ENCODE measurements around the gene TNRC6C. TPM values are rescaled to one million over a fixed set of nuclear protein-coding genes. Genes with fewer than 3 reads are reported as not detected.

Gene TNRC6C
- total and polyA plus RNA-seq, 2 experiments from 2014 or later = 10.1 to 16.6 TPM

GRCh38 chr17:77962348-77962747 is 3.8 kb downstream of the TNRC6C start:
- H3K27ac Mint-ChIP-seq = no peak overlapping the region
- Histone ChIP-seq H4K20me1 (replicated peaks; ENCODE audit: insufficient read depth) (peaks cover 38% of the 10 kb centered on the region), H3K27me3 (ENCODE audit: insufficient read depth) (peaks cover 25% of the 10 kb centered on the region), H3K4me3 (no peak overlapping the region), H3K4me2 (peak overlapping the region; percentile 84), H3K4me1 (ENCODE audit: insufficient read depth) (peaks cover 51% of the 10 kb centered on the region), H3K9me2 (ENCODE audit: insufficient read depth) (no peaks in the 10 kb centered on the region), H3K79me2 (replicated peaks; ENCODE audit: insufficient read depth) (peaks cover 76% of the 10 kb centered on the region), H2AFZ (no peak overlapping the region), H3K36me3 (ENCODE audit: insufficient read depth) (no peaks in the 10 kb centered on the region), H3K27ac (ENCODE audit: low read depth) (no peak overlapping the region), H3F3A (replicated peaks; ENCODE audit: low read depth) (no peaks in the 10 kb centered on the region)
- peaks cover 11% of the 10 kb centered on the region for H3K27me3 Mint-ChIP-seq (ENCODE audit: insufficient read depth, low read depth, poor library complexity)
- ATAC-seq (no peak), DNase-seq (ENCODE audit: low spot score) (no peak)
- H3K9me3 Mint-ChIP-seq = no peaks in the 10 kb centered on the region; the same call in 2 of the 3 replicates
- peak overlapping the region; percentile 31; the same call in 2 of the 3 replicates for H3K4me3 Mint-ChIP-seq
- peaks cover 59% of the 10 kb centered on the region for H3K4me1 Mint-ChIP-seq
- H3K36me3 Mint-ChIP-seq (ENCODE audit: low read depth) = peaks cover 2% of the 10 kb centered on the region; the same call in 1 of the 3 replicates
- TF ChIP-seq STAT1 (IDR thresholded peaks at IDR 0.05; ENCODE audit: unreplicated experiment) (no peak), POLR2AphosphoS5 (IDR thresholded peaks at IDR 0.05; ENCODE audit: low read depth) (no peak), ZNF462 (CRISPR knock-in tag; IDR thresholded peaks at IDR 0.05) (no peak), EZH2 (IDR thresholded peaks at IDR 0.05; ENCODE audit: low read depth, unreplicated experiment) (no peak), CTCF (conservative IDR thresholded peaks at IDR 0.05; ENCODE audit: low read depth in 2 of 2) (no peak), NANOG (IDR thresholded peaks at IDR 0.05; ENCODE audit: borderline replicate concordance) (no peak), JUNB (IDR thresholded peaks at IDR 0.05; ENCODE audit: unreplicated experiment) (no peak), ZNF114 (CRISPR knock-in tag; IDR thresholded peaks at IDR 0.05) (no peak), EZH2phosphoT487 (IDR thresholded peaks at IDR 0.05; ENCODE audit: unreplicated experiment) (no peak), CREB1 (CRISPR knock-in tag; IDR thresholded peaks at IDR 0.05; ENCODE audit: low read depth) (no peak), REST (IDR thresholded peaks at IDR 0.05; ENCODE audit: unreplicated experiment) (no peak), ZNF331 (CRISPR knock-in tag; IDR thresholded peaks at IDR 0.05; ENCODE audit: low read depth) (no peak)

Measured in GM23338 (cell line).